HG02840 (cell line): Measurements from ENCODE around the gene MPP3.
"Not testable (repeated sequence)": the region's sequence is repeated elsewhere in the genome, so short reads cannot be mapped to it uniquely, and the experiment has no call there.

Experiments
- ATAC-seq: cut with Tn5 transposase; IDR thresholded peaks from one replicate; pipeline ENCODE4 v1.9.1; 2021; ENCODE audit warnings: mild to moderate bottlenecking, moderate library complexity, moderate number of reproducible peaks; ENCODE audit not compliant: unreplicated experiment, low FRiP score

The MPP3 gene

DNA sequence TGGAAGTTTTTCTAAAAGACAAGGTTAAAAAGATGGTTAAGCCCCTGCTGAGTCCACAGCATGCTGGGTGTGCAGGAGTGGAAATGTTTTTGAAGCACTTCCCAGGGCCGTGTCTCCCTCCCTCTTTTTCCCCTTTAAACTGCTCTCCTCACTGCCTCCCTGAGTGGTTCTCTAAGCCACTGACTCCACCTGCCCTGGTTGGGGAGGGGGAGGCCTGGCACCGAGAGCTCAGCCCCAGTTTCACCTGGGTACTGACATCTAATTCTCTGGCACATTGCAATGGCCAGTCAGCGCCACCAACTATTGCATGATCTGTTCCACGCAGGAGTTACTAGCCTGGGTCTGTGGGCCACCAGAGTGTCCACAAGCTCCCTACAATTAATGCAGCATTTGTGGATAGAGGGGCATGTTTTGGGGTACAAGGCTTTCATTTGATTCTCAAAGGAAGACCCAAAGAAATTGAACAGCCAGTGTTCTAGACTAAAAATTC, 22.7 kb downstream of the MPP3 start:
- ATAC-seq = no peak

DNA sequence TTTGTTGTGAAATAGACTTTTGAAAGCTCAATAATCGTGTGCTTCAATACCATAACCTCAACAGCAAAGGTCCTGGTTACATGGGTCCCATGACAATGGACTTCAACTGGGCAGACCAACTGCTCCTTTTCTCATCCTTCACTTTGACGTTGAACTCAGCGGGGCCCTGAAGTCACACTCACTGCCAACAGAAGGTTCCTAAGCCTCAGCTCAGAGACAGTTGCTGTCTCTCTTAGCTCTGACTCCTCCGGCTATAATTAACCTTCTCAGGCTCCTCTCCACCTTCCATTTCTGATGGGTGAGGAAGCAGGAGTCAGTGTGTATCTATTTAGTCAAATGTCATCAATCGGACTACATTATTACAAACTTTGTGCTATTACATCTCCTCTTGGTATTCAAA, 23.8 kb downstream of the MPP3 start:
- ATAC-seq = no peak

DNA sequence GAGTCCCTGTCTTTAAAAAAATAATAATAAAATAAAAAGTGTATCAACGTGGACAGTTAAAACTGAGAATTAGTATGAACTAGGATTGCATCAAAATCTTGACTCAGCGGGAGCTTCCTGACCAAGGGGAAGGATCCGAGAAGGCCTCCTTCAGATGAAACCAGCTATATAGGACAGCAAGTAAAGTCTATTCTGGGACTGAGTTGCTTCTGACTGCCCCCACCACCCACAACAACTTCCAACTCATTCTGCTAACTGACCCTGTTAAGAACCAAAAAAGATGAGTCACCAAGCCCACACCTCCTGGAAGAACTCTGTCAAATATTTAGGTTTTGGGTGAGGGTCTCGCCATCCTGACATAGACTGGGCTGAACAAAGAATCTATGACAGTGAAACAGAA, 24.9 kb downstream of the MPP3 start:
- no peak for ATAC-seq

DNA sequence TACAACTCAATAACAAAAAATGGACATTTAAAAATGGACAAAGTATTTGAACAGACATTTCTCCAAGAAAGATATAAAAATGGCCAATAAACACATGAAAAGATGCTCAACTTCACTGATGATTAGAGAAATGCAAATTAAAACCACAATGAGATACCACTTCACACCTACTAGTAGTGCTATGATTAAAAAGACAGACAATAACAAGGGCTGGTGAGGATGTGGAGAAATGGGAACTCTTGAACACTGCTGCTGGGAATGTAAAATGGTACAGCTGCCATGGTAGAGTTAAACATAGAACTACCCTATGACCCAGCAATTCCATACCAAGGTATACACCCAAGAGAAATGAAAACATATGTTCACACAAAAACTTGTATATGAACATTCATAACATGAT, 27.8 kb downstream of the MPP3 start:
- ATAC-seq = no peak

DNA sequence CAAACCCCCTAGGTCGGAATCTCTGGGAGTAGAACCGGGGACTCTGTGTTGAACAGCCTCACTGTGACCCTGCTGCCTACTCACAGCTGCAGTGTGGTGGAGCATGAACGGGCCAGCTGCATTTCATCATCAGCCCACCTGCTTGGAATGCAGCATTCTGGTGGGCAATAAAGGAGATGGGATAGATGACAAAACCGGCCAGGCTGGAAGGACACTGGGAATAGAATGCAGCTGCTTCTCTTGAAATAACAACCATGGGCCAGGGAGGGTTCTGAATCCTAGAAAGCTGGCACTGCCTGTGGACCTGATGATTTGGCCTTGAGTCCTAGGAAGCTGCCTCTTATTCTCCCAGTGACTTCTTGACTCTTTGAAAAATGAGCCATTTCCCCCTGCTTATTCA, 29.2 kb downstream of the MPP3 start:
- no peak for ATAC-seq

DNA sequence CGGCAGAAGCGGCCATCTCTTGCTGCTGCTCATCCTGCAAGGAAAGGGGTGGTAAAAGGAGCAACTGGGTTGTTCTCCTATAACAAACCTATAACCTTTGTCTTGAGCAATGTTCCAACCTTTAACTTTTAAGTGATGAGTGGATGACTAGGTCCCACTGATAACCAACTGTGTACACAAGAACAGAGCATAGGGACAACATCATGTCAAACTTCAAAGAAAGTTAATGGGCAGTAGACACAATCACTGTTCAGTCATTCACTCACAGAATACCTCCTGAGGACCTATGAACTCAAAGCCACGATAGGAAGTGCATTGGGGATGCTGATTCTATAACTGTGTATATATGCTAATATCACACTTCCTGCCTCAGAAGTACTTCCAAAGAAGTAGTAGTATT, 31.1 kb downstream of the MPP3 start:
- ATAC-seq = no peak

DNA sequence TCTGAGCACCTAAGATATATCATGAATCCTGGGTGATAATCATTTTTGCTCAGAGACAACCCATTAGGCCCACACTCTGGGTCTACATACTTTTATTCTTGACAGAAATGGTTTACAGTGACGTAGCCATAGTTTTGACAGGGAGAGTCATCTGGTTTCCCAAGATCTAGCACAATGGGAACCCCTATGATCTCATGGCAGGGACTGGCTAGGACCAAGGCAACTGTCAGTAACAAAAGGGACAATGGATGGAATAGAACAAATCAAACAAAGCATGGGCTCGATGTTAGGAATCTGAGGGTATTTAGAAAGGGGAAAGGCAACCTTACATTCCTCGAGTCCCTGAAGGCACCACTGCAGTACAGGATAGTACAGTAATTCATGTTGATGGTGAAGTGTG, 32.2 kb downstream of the MPP3 start:
- no peak for ATAC-seq

DNA sequence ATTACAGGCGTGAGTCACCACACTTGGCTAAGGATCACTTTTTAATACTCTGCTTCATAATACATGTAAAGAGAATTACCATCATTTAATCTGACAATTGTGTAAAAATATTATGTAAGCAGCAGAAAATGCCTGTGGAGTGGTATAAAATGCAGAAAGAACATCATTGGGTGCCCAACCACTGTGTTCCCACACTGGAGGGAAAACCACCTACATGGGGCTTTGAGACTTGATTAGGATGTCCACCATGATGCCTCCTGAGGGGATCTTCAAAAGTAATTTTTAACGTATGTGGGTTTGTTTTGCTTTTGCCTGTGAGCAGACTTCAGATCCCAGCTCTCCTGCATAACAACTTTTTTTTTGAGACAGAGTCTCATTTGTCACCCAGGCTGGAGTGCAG, 33.9 kb downstream of the MPP3 start:
- ATAC-seq = no peak

DNA sequence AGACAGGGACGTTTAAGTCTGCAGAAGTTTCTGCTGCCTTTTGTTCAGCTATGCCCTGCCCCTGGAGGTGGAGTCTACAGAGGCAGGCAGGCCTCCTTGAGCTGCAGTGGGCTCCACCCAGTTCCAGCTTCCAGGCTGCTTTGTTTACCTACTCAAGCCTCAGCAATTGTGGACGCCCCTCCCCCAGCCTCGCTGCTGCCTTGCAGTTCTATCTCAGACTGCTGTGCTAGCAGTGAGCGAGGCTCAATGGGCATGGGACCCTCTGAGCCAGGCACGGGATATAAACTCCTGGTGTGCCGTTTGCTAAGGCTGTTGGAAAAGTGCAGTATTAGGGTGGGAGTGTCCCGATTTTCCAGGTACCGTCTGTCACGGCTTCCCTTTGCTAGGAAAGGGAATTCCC, 34.9 kb downstream of the MPP3 start:
- not testable (repeated sequence) for ATAC-seq

DNA sequence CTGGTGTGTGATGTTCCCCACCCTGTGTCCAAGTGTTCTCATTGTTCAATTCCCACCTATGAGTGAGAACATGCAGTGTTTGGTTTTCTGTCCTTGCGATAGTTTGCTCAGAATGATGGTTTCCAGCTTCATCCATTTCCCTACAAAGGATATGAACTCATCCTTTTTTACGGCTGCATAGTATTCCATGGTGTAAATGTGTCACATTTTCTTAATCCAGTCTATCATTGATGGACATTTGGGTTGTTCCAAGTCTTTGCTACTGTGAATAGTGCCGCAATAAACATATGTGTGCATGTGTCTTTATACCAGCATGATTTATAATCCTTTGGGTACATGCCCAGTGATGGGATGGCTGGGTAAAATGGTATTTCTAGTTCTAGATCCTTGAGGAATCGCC, 40.3 kb downstream of the MPP3 start:
- ATAC-seq = not testable (repeated sequence)

DNA sequence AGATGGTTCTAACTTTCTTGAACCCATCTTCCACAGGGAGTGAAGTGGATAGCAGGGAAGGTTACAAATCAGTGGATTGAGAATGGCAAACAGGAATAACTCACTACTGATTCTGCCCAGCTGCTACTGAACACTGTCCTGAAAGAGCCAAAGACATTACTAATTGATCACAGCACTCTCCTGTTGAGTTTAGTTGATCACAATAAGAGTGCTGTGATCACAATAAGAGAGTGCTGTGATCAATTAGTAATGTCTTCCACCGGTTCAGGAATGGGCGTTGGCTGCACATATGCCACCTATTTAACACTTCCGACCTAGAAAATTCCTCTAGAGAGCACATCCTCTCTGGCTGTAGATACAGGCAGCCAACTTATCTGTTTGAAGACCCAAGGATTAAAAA, 41.4 kb downstream of the MPP3 start:
- no peak for ATAC-seq

DNA sequence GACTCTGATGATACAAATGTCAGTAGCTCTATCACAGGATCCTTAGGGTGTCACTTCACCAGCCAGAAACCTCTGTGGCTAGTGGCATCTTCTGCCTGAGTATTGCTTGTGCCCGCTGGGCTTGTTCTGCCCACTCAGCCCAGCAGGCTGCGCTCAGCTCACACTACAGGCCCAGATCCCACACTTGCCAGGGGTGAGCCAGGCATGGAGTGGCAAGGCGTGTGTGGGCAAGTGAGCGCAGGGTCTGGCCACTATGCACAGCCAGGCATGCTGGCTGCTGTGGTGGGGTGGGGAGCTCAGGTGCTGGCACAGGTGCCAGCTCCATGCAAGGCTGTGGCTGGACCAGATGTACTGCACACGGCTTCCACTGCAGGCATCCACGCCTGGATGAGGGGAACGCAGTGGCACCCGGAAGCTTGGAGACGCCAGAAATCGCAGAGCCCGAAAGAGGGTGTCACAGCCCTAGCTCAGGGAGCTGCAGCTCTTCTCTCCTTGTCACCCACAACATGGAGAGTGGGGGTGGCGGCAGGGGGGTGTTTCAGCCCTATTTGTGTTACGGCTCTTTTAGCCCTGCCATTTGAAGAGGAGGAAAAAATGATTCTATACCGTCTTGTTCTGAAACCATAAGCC, 42.5 kb downstream of the MPP3 start:
- ATAC-seq = no peak

DNA sequence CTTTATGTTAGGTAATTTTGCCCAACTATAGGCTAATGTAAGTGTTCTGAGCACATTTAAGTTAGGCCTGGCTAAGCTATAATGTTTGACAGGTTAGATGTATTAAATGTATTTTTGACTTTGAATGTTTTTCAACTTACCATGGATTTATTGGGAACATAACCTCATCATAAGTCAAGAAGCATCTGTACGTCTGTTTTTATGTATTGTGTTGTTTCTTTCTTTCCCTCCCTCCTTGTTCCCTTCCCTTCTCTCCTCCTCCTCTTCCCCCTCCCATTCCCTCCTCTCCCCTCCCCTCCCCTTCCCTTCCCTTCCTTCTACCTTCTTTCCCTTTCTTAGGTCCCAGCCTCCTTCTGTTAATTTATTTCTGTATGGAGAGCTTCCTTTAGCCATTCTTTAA, 43.5 kb downstream of the MPP3 start:
- ATAC-seq = no peak

DNA sequence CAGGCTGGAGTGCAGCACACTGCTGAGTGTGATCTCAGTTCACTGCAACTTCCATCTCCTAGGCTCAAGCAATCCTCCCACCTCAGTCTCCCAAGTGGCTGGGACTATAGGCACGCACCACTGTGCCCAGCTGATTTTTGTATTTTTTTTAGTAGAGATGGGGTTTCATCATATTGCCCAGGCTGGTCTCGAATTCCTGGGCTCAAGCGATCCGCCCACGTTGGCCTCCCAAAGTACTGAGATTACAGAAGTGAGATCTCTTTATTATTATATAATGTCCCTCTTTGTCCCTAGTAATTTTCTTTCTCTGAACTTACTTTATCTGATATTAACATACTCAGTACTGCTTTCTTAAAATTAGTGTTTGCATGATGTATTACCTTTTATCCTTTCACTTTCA, 44.4 kb downstream of the MPP3 start:
- ATAC-seq = no peak

DNA sequence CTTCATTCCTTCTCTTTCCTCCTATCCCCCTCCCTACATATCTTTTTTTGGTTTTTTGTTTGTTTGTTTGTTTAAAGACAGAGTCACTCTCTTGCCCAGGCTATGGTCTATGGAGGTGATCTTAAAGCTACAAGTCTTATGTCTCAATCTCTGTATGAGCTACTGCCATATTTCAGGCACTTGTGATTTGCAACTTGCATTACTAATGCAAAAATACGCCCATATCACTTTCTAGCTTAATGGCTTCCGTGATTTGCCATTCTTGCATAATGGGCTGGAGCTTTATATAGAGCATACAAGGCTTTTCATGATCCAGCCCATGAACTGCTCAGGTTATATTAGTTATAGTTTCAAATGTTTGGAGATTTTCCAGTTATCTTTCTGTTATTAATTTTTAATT, 45.2 kb downstream of the MPP3 start:
- no peak for ATAC-seq

DNA sequence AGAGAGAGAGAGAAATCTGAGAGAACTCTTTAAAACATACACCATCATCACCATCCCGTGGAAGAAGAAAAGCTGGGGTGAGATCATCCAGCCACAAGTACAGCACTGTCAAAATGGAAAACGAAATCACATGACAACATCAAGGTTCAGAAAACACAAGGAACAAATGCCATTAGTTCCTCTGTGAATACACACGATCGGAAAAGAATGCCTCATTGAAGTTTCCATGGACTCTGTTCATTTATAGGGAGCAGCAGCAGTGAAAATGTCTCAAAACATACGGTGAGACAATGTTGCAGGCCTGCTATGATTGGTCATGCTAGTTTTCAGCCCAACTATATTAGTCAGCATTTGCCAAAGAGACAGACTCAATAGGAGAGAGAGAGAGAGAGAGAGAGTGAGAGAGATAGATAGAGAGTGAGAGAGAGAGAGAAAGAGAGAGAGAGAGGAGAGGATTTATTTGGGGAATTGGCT, 48.3 kb downstream of the MPP3 start:
- ATAC-seq = no peak

DNA sequence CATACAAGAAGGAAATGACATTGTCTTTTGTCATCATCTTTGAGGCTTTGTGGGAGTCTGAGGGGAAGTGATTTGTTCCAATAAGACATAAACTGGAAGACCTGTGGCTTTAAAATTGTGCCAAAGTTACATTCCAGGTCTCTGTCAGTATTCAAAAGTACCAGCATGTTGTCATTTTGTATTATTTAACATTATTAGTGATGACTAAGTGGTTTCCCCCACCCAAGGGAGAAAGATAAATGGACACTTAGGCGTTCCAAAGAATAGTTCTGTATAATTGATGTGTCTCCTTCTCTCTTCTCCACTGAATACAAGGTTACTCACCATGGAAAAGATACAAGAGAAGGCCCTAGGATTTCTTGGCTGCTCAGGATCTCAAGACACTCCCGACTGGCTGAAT, 48.9 kb downstream of the MPP3 start:
- ATAC-seq = no peak

DNA sequence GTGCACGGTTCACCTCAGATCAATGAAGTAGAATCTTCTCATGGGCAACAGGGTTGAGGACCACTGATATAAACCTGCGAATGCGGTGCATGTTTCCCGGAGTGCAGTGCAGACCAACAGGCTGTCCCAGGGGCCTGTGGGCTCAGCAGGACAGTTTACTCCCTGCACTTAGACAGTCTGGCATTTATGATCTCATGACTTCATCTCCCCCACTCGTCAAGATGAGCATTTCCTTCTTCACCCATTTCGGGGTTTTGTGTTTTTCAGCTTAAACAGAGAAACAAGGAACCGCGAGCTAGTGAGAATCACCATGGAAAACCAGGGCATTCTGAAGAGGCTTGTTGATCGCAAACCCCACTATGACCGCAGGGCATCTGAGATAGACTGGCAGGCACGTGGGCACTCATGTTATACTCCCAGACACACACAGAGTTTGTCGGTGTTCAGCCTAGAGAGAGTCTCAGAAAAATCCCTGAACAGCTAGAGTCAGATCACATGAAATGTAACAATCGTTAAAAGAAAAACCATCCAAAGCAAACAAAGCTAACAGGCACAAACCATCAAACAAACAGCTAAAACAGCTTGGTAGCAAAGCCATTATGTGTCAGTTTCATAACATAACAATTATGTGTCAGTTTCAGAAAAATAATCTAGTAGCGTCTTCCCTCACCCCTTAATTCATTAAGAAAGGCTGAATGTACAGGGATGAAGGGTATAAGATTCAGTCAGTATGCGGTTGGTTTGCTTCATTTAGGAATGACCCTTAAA, 49.8 kb downstream of the MPP3 start:
- no peak for ATAC-seq

DNA sequence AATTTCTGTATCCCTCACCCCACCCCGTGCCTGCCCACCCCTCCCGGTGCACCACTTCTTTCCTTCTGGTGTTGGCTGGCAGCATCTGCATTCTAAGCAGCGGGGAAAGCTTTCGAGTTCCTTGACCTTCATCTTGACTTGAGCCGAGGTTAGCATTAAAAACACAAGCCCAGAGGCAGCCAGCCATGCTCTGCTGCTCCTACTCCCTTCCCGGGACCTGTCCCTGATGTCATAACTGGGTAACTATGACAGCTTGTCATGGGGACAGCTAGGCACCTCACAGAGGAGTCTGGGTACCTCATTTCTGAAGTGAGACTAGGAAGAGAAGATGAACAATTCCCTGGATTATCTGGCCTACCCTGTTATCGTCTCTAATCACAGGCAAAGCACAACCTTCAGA, 52.8 kb downstream of the MPP3 start, which contains the start of gene CFAP97D1:
Gene CFAP97D1, plus strand, starts transcription at position 301 of the 400 bp plus-strand sequence. Its CDS starts 28 bp downstream, at position 329.
- no peak for ATAC-seq

DNA sequence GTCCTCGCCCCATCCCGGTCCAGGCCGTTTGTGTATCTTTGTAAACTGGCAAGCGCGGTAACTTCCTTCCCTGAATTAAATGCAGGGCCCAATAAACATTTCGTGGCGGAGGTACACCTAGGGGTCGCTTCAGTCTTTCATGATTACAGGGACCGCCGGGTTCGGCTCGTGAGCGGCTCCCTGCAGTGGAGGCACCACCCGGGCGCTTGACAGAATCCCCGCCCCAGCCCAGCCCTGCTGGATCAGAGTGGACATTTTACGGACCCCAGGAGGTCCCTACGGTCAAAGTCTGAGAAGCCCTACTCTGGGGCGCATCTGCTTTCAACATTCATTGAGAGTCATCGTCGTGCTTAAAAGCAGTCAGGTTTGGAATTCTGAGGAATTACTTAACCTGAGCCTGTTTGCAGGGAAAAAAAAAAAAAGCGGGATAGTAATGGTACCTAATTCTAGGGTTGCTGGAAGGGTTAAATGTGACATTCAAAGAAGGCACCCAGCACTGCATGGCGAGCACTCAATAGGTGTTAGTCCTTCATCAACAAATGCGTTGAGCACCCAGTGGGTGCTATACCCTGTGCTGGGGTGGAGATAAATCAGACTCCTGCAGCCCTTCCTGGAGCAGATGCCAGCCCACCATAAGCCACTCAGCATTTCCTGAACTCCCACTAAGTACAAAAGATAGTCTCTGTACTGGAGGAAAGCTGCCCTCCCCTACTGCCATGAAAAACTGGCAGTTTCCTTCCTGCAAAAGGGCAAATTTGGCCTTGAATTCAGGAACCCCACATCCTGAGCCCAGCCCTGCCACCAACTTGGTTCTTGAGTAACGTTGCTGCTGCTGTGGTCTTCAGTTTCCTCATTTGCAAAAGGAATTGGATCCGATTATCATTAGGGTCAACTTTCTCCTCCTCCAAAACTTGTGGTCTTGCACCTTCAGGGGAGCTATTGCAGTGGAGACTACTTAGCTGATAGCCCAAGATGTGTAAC, 53.5 kb downstream of the MPP3 start:
- no peak for ATAC-seq
